Common myeloid progenitor, CD34-positive (primary cell): ENCODE data around the gene COL12A1.
A peak's percentile ranks its signal among the peaks of the same experiment; 100 is the strongest.

Source experiments
- CTCF ChIA-PET: fragments of 350-600 bp; sonication (Branson Sonifier 250); formaldehyde crosslinking; loops from one replicate; lab custom pipeline; 2021; ENCODE audit warnings: antibody characterized with exemption; lab: Charles Lee
- POLR2A ChIA-PET: fragments of 350-600 bp; sonication (Branson Sonifier 250); formaldehyde crosslinking; loops from one replicate; lab custom pipeline; 2021; ENCODE audit warnings: antibody characterized with exemption; lab: Charles Lee
- DNase-seq, 3 donors: peaks; one replicate each; pipeline versions ENCODE4 v3.0.0 to v3.0.0-alpha.2; 2013
- H3K27ac ChIP-seq, 2 experiments: 1 replicate in 1 of 2; 2 replicates in 1 of 2; pipeline ENCODE4 v1.7.0; 2013; ENCODE audit warnings: inconsistent platforms in 2 of 2, low read length in 2 of 2, mild to moderate bottlenecking in 2 of 2, low read depth in 1 of 2, moderate library complexity in 1 of 2; ENCODE audit not compliant: severe bottlenecking in 2 of 2, insufficient read depth in 1 of 2, poor library complexity in 1 of 2
- H3K27me3 ChIP-seq, 5 experiments: replicated peaks in 2 of 5; 1 replicate in 3 of 5; 2 replicates in 2 of 5; pipeline versions ENCODE4 v1.6.1 to v1.7.0; 2013; ENCODE audit warnings: low read length in 4 of 5, mild to moderate bottlenecking in 2 of 5, moderate library complexity in 2 of 5, inconsistent platforms in 1 of 5; ENCODE audit not compliant: insufficient read depth in 5 of 5, control insufficient read depth in 4 of 5
- H3K36me3 ChIP-seq, 4 experiments: 1 replicate in 2 of 4; 2 replicates in 2 of 4; pipeline versions ENCODE4 v1.6.1 to v1.7.0; 2013; ENCODE audit warnings: low read length in 3 of 4, control low read depth in 1 of 4, mild to moderate bottlenecking in 1 of 4; ENCODE audit not compliant: control insufficient read depth in 4 of 4, insufficient read depth in 4 of 4
- H3K4me1 ChIP-seq, 4 experiments: 1 replicate in 3 of 4; 2 replicates in 1 of 4; pipeline versions ENCODE4 v1.6.1 to v1.7.1; 2013; ENCODE audit warnings: low read length in 3 of 4, mild to moderate bottlenecking in 3 of 4, control low read depth in 1 of 4, inconsistent platforms in 1 of 4, moderate library complexity in 1 of 4; ENCODE audit not compliant: control insufficient read depth in 4 of 4, insufficient read depth in 4 of 4; ENCODE audit errors: control extremely low read depth in 1 of 4
- H3K4me3 ChIP-seq, 7 experiments: 1 replicate in 4 of 7; 2 replicates in 3 of 7; pipeline versions ENCODE4 v1.5.1 to v1.7.0; 2013; ENCODE audit warnings: mild to moderate bottlenecking in 7 of 7, low read length in 6 of 7, moderate library complexity in 6 of 7, inconsistent platforms in 2 of 7, low read depth in 2 of 7, control low read depth in 1 of 7; ENCODE audit not compliant: insufficient read depth in 4 of 7, control insufficient read depth in 1 of 7; ENCODE audit errors: extremely low read depth in 1 of 7
- H3K9me3 ChIP-seq, 5 experiments: 1 replicate in 4 of 5; 2 replicates in 1 of 5; pipeline versions ENCODE4 v1.6.1 to v1.7.1; 2013; ENCODE audit warnings: low read length in 4 of 5, mild to moderate bottlenecking in 2 of 5, inconsistent platforms in 1 of 5, low read depth in 1 of 5, moderate library complexity in 1 of 5; ENCODE audit not compliant: control insufficient read depth in 4 of 5, insufficient read depth in 2 of 5; ENCODE audit errors: control extremely low read depth in 1 of 5
- WGBS: methylation state at CpG from one replicate; pipeline ENCODE4 v1.1.5; 2013; ENCODE audit not compliant: insufficient coverage; 5-methylcytosine and 5-hydroxymethylcytosine counted together

The COL12A1 gene

DNA sequence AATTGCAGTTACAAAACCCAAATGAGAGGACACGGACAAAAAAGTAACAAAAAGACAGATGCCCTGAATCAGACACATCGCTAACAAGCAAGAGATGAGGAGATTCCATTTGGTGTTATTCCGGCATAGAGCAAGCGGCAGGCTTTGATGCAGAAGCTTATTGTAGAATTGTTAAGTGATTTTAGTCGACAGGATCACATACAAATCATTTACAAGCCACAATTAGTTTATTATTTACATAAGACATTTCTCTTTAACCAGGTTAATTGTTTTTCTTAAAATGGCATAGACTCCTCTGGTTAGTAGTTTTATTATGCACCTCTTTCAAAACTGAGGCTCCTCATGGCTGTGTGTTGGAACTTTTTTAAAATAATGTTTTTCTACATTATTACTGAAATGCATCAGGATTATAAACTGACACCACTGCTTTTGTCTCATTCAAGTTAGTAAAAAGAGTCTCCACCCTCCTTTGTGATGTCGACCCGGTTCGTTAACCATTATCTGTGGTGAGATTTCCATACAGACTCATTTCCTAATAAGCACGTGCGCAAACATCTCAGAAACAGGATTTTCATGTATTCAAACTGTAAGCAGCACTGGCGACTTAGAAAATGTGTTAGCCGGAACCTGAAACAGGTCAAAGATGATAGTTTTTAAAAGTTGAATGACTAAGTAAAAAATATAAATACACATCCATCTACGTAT is 119.8 kb downstream of the COL12A1 start:
- Histone ChIP-seq H3K27me3 (peaks cover 9 to 36% (median 18%) of the 10 kb centered on the region in 5 experiments), H3K27ac (no peak overlapping the region), H3K36me3 (no peaks in the 10 kb centered on the region), H3K4me1 (peaks cover 0 to 3% (median 1%) of the 10 kb centered on the region in 4 experiments), H3K4me3 (no peak overlapping the region), H3K9me3 (no peaks in the 10 kb centered on the region)
- CTCF ChIA-PET, result no interaction called here
- DNase-seq, result no peak
- POLR2A ChIA-PET, result no interaction called here
- 95% methylated on average over 7 of the region's 13 CpGs for WGBS

DNA sequence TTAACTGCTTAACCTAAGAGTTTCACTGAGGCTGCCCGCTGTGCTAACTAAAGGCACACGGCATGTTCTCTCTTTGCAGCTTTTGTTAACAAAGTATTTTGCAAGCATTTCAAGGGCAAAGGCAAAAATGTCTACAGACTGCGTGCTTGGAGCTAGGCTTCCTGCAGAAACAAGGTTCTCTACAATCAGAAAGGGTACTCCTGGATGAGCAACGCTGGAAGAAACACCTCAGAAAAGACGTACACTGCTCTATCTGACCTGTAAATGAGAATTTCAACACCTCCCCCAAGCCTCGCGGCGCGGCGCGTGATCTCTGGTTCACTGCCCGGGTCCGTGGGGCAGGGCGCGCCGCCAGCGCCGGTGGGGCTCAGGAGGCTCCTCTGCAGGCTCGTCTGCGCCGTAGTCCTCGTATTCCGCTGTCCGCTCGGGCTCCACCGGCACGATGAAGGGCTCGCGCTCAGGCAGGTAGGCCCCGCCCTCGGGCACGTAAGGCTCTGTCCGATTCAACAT is 120.9 kb downstream of the COL12A1 start:
- DNase-seq, result peak in 1 of 3 donors; percentile 2
- peaks cover 0 to 3% (median 1%) of the 10 kb centered on the region in 4 experiments for H3K4me1 ChIP-seq
- ChIA-PET CTCF (no interaction called here), POLR2A (no interaction called here)
- no peaks in the 10 kb centered on the region for H3K9me3 ChIP-seq
- 4% methylated on average over 29 of the region's 33 CpGs for WGBS
- H3K27me3 ChIP-seq, result peaks cover 9 to 36% (median 18%) of the 10 kb centered on the region in 5 experiments
- H3K4me3 ChIP-seq, result peak overlapping the region in 1 of 7 experiments; percentile 61
- H3K36me3 ChIP-seq, result no peaks in the 10 kb centered on the region
- H3K27ac ChIP-seq, result no peak overlapping the region

DNA sequence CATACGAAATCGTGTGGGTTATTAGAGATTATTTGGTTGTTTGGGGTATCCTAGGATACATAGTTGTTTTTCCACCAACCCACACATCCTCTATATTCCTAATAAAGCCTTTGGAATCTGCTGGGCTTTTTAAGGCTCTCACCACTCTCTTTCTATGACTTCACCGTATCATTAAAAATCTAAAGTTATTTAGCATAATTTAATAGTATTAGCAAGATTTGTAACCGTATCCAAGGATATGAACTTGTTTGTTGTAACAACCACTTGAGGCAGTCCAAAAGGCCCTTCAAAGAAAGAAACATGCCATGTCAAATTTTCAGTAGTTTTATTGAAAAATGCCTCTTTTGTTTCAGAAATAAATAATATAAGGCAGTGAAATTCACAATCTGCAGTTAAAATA is 121.8 kb downstream of the COL12A1 start:
- no peak for DNase-seq
- no CpG with 5 or more reads among the region's 4 CpGs for WGBS
- Histone ChIP-seq H3K4me1 (peaks cover 0 to 3% (median 1%) of the 10 kb centered on the region in 4 experiments), H3K36me3 (no peaks in the 10 kb centered on the region), H3K27ac (no peak overlapping the region), H3K4me3 (no peak overlapping the region), H3K27me3 (peaks cover 9 to 36% (median 18%) of the 10 kb centered on the region in 5 experiments), H3K9me3 (no peaks in the 10 kb centered on the region)
- CTCF ChIA-PET, result no interaction called here
- POLR2A ChIA-PET, result no interaction called here

DNA sequence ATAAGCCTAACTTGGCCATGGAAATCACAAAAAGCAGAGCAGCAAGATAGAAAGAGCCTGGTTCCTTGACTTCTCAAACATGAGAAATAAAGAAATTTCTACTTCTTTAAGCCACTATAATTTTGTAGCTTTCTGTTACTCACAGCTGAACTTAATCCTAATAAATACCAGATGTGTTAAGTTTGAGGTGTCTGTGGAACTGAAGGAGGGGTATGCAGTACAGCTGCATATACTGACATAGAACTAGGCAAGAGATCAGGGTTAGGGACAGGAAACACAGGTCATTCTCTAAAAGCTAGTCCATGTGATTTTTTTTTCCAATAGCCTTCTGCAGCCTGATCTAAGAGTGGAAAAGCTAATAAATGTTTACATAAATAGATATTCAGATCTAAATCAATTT is 123.9 kb downstream of the COL12A1 start:
- Histone ChIP-seq H3K4me3 (no peak overlapping the region), H3K27me3 (peaks cover 9 to 35% (median 18%) of the 10 kb centered on the region in 5 experiments), H3K27ac (no peak overlapping the region), H3K4me1 (peaks cover 0 to 3% (median 1%) of the 10 kb centered on the region in 4 experiments), H3K9me3 (no peaks in the 10 kb centered on the region), H3K36me3 (no peaks in the 10 kb centered on the region)
- DNase-seq, result no peak
- CTCF ChIA-PET, result interaction anchor here (1.0 kb wide), 1 partner anchor 16 kb away, joined by 4 read pairs; no protein-coding TSS in a partner anchor
- POLR2A ChIA-PET, result no interaction called here

DNA sequence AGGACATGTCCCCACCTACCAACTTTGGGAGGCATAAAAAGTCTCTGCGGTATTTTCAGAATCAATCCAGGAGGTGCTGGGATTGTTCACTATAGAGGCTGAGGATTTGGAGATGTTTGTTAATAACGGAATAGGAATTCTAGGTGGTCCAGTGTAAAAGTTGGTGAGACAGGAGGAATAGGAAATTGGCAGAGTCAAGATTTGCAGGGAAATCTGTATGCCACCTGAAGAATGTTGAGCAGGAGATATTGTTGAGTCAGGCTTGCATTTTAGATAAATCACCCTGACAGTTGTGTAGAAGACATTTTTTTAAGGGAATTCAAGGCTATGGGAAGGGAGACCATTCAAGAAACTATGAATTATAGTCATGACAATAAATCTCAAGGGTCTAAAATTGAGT is 124.8 kb downstream of the COL12A1 start:
- WGBS, result 96% methylated on average over 2 of the region's 2 CpGs
- Histone ChIP-seq H3K4me3 (no peak overlapping the region), H3K27ac (no peak overlapping the region), H3K4me1 (peaks cover 0 to 3% (median 1%) of the 10 kb centered on the region in 4 experiments), H3K9me3 (no peaks in the 10 kb centered on the region), H3K36me3 (no peaks in the 10 kb centered on the region), H3K27me3 (peaks cover 7 to 32% (median 17%) of the 10 kb centered on the region in 5 experiments)
- DNase-seq, result no peak
- ChIA-PET CTCF (interaction anchor here (1.0 kb wide), 1 partner anchor 15 kb away, joined by 4 read pairs; no protein-coding TSS in a partner anchor), POLR2A (no interaction called here)

DNA sequence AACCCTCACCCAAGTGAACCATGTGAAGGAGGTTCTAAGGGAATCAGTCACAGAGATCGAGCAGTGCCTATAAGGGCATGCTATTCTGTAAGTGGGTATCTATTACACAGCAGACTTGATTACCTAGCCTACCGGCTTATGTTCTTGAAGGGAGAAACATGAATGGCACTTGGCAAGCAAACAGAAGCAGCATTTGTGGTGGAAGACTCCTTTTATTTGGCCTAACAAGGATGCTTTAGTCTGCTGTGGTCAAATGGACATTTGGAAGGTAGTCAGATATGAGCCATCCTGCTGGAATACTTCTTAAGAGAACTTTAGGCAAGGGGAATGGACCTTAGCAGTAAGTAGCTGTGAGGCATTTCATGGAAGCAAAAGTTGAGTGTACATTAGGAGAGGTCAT is 126.3 kb downstream of the COL12A1 start:
- CTCF ChIA-PET, result no interaction called here
- H3K4me3 ChIP-seq, result no peak overlapping the region

DNA sequence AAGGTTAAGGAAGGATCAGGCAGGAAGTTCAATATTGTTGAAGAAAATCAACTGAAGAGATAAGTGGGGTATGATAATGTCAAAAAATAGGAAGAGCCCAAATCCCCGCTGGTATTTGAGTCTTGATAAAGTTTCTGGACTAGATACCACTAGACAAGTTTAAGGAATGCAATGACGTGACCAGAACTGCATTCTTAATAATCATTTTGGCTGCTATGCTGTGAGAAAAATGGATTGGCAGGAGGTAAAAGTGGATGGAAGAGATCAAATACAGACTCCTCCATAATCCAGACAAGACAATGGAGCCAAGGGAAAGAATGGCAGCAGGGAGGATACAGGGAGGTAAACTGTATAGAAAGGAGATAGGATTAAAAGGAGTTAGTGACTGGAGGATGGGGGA is 128.2 kb downstream of the COL12A1 start:
- WGBS, result 100% methylated on average over 1 of the region's 2 CpGs
- DNase-seq, result no peak
- ChIA-PET CTCF (no interaction called here), POLR2A (no interaction called here)
- H3K4me3 ChIP-seq, result no peak overlapping the region
- no peak overlapping the region for H3K27ac ChIP-seq
- no peaks in the 10 kb centered on the region for H3K4me1 ChIP-seq
- peaks cover 0 to 5% (median 0%) of the 10 kb centered on the region in 5 experiments for H3K27me3 ChIP-seq
- no peaks in the 10 kb centered on the region for H3K36me3 ChIP-seq
- no peaks in the 10 kb centered on the region for H3K9me3 ChIP-seq

More for the DNA sequence above, 126.3 kb downstream of the COL12A1 start:
- no peak overlapping the region for H3K27ac ChIP-seq
- H3K27me3 ChIP-seq, result peaks cover 2 to 17% (median 7%) of the 10 kb centered on the region in 5 experiments
- POLR2A ChIA-PET, result no interaction called here
- no peaks in the 10 kb centered on the region for H3K9me3 ChIP-seq
- no peaks in the 10 kb centered on the region for H3K4me1 ChIP-seq
- H3K36me3 ChIP-seq, result no peaks in the 10 kb centered on the region
- no peak for DNase-seq
- 100% methylated on average over 2 of the region's 2 CpGs for WGBS
